ENCODE data around the gene LRRK2.

LRRK2 gene

GRCh38 chr12:40224439-40225291 lies at the start of gene LRRK2 (continued):
- TF ChIP-seq REST (tag by site-specific recombination; IDR thresholded peaks at IDR 0.05) (peak; percentile 79), ZBTB26 (tag by site-specific recombination; optimal IDR thresholded peaks at IDR 0.05) (peak; percentile 94), PRDM6 (tag by site-specific recombination; IDR thresholded peaks at IDR 0.05) (no peak), ZNF580 (tag by site-specific recombination; IDR thresholded peaks at IDR 0.05) (no peak), ZNF133 (tag by site-specific recombination; IDR thresholded peaks at IDR 0.05) (no peak), ZNF843 (tag by site-specific recombination; IDR thresholded peaks at IDR 0.05) (no peak), ZBTB17 (tag by site-specific recombination; IDR thresholded peaks at IDR 0.05) (peak; percentile 47; the same call in 1 of the 2 replicates), ZNF830 (tag by site-specific recombination; IDR thresholded peaks at IDR 0.05; ENCODE audit: low read depth) (no peak), ZNF768 (tag by site-specific recombination; IDR thresholded peaks at IDR 0.05) (no peak), YY1 (tag by site-specific recombination; IDR thresholded peaks at IDR 0.05) (peak; percentile 65; the same call in 1 of the 2 replicates), GLIS2 (tag by site-specific recombination; IDR thresholded peaks at IDR 0.05) (peak; percentile 95), CTCF (tag by site-specific recombination; IDR thresholded peaks at IDR 0.05) (peak; percentile 55; the same call in 1 of the 2 replicates), BCL6B (tag by site-specific recombination; IDR thresholded peaks at IDR 0.05) (no peak), ZBTB1 (tag by site-specific recombination; IDR thresholded peaks at IDR 0.05) (no peak; the same call in 1 of the 2 replicates), ZNF2 (tag by site-specific recombination; IDR thresholded peaks at IDR 0.05) (0 out of 2 replicates have a peak, but pooled peaks have one; percentile 15), GFI1B (tag by site-specific recombination; IDR thresholded peaks at IDR 0.05) (no peak), ZNF391 (tag by site-specific recombination; IDR thresholded peaks at IDR 0.05; ENCODE audit: borderline replicate concordance, low read depth) (no peak; the same call in 1 of the 2 replicates), SETDB1 (IDR thresholded peaks at IDR 0.05; ENCODE audit: insufficient read length, low read length) (no peak), PATZ1 (tag by site-specific recombination; IDR thresholded peaks at IDR 0.05) (peak; percentile 78), PBX3 (CRISPR knock-in tag; IDR thresholded peaks at IDR 0.05) (peak; percentile 83; the same call in 1 of the 2 replicates), ZNF140 (tag by site-specific recombination; IDR thresholded peaks at IDR 0.05) (no peak), ZSCAN16 (tag by site-specific recombination; IDR thresholded peaks at IDR 0.05) (no peak), ZNF658 (tag by site-specific recombination; IDR thresholded peaks at IDR 0.05) (no peak), ZNF624 (tag by site-specific recombination; IDR thresholded peaks at IDR 0.05) (no peak), WT1 (tag by site-specific recombination; IDR thresholded peaks at IDR 0.05) (peak; percentile 23; the same call in 1 of the 2 replicates)
